GM06990 (cell line): ENCODE measurements around the gene KRTAP4-3.
"Not testable (repeated sequence)": the region's sequence is repeated elsewhere in the genome, so short reads cannot be mapped to it uniquely, and the experiment has no call there.

Experiments
- DNase-seq: peaks from one replicate; pipeline ENCODE4 v3.0.0-alpha.2; 2011; ENCODE audit not compliant: insufficient read length; ENCODE audit errors: extremely low read depth
- H3K27me3 ChIP-seq: replicated peaks from 2 replicates; pipeline ENCODE4 v1.6.0; 2011; ENCODE audit warnings: low read length; ENCODE audit not compliant: control insufficient read depth, insufficient read depth
- H3K36me3 ChIP-seq: 2 replicates; pipeline ENCODE4 v1.5.1; 2011; ENCODE audit warnings: low read length; ENCODE audit not compliant: control insufficient read depth, insufficient read depth
- H3K4me3 ChIP-seq: replicated peaks from 2 replicates; pipeline ENCODE4 v1.5.1; 2011; ENCODE audit warnings: low read depth, mild to moderate bottlenecking, control low read depth, low read length
- TF ChIP-seq, protein P1 (sequence below): IDR thresholded peaks from 2 replicates; pipeline ENCODE4 v1.5.1; 2011; ENCODE audit warnings: low read length, control low read depth, mild to moderate bottlenecking, inconsistent platforms; ENCODE audit not compliant: insufficient read depth, poor library complexity, severe bottlenecking

Gene KRTAP4-3

DNA sequence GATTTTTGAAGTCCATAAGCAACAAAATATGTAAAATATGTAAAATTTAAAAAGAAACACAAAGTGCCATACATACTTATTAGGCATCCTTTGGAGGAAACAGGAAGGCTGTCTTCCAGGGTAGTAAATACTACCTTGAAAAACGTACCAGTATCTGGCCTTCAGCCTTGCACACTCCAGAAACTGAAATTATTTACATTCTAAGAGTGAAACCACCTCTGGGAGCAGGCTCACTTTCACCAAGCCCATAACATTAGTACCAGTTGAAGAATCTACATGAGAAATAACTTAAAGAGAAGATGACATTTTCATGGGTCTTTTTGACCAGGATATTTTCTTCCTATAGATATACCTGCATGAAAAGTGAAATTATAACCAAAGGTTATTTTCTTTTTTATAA, 28.0 kb upstream of the KRTAP4-3 start:
- DNase-seq = no peak
- H3K36me3 ChIP-seq = no peaks in the 10 kb centered on the region
- H3K4me3 ChIP-seq = no peak overlapping the region
- H3K27me3 ChIP-seq = no peaks in the 10 kb centered on the region
- TF ChIP-seq, protein P1, sequence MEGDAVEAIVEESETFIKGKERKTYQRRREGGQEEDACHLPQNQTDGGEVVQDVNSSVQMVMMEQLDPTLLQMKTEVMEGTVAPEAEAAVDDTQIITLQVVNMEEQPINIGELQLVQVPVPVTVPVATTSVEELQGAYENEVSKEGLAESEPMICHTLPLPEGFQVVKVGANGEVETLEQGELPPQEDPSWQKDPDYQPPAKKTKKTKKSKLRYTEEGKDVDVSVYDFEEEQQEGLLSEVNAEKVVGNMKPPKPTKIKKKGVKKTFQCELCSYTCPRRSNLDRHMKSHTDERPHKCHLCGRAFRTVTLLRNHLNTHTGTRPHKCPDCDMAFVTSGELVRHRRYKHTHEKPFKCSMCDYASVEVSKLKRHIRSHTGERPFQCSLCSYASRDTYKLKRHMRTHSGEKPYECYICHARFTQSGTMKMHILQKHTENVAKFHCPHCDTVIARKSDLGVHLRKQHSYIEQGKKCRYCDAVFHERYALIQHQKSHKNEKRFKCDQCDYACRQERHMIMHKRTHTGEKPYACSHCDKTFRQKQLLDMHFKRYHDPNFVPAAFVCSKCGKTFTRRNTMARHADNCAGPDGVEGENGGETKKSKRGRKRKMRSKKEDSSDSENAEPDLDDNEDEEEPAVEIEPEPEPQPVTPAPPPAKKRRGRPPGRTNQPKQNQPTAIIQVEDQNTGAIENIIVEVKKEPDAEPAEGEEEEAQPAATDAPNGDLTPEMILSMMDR = no peak

DNA sequence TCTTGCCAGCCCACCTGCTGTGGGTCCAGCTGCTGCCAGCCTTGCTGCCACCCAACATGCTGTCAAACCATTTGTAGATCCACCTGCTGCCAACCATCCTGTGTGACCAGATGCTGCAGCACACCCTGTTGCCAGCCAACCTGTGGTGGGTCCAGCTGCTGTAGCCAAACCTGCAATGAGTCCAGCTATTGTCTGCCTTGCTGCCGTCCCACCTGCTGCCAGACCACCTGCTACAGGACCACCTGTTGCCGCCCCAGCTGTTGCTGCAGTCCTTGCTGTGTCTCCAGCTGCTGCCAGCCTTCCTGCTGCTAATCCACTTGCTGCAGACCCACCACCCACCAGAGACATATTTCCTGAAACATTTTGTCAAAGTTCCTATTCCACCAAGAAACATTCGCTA, 22.3 kb upstream of the KRTAP4-3 start:
- H3K4me3 ChIP-seq = no peak overlapping the region
- no peaks in the 10 kb centered on the region; the same call in 1 of the 2 replicates for H3K27me3 ChIP-seq
- DNase-seq = no peak
- H3K36me3 ChIP-seq = no peaks in the 10 kb centered on the region
- TF ChIP-seq, protein P1 = no peak

DNA sequence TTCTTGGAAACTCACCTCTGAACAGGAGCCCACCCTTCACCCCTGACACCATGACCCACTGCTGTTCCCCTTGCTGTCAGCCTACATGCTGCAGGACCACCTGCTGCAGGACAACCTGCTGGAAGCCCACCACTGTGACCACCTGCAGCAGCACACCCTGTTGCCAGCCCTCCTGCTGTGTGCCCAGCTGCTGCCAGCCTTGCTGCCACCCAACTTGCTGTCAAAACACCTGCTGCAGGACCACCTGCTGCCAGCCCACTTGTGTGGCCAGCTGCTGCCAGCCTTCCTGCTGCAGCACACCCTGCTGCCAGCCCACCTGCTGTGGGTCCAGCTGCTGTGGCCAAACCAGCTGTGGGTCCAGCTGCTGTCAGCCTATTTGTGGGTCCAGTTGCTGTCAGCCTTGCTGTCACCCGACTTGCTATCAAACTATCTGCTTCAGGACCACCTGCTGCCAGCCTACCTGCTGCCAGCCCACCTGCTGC, 21.9 kb upstream of the KRTAP4-3 start, which contains the start of gene KRTAP9-1:
Gene KRTAP9-1 (plus strand): TSS at position 51 of the 482 bp plus-strand sequence. CDS start 0 bp downstream, at position 51.
- H3K4me3 ChIP-seq, H3K36me3 ChIP-seq, H3K27me3 ChIP-seq, DNase-seq: not testable (repeated sequence)

DNA sequence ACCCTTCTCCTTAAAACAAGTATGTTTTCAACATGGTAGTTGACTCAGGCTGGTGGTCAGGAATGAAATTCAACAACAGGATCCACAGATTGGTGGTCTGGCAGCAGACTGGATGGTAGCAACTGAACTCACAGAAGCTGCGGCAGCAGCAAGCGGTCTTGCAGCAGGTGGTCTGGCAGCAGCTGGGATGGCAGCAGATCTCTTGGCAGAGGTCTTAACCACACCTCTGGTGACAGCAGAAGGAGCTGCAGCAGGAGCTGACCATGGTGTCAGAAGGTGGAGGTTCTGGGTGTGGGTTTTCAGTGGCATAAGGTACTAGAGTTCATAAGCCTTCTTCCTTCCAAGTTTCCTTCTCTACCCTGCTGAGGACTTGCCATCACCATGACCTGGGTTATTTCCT, 18.9 kb upstream of the KRTAP4-3 start:
- TF ChIP-seq, protein P1 = no peak
- no peak for DNase-seq
- H3K27me3 ChIP-seq = no peaks in the 10 kb centered on the region; the same call in 1 of the 2 replicates
- no peak overlapping the region for H3K4me3 ChIP-seq
- H3K36me3 ChIP-seq = no peaks in the 10 kb centered on the region

DNA sequence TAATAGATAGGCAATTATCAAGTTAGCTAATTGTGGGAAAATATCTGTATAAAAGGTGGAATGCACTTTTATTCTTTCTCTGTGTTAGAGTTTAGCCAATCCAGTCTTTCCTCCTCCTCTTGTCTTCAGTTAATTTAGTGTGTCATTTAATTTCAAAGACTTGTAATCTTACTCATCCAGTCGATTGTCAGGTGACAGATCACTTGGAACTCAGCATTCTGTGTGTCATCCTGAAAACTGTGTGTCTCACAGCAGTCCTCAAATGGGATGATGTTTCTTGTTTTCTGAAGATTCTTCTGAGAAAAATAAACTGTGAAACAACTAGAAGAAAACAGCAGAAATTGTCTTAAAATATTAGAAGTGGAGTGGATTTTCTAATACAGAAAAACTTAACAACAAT, 17.0 kb upstream of the KRTAP4-3 start:
- TF ChIP-seq, protein P1 = no peak
- Histone ChIP-seq H3K27me3 (no peaks in the 10 kb centered on the region; the same call in 1 of the 2 replicates), H3K4me3 (no peak overlapping the region), H3K36me3 (no peaks in the 10 kb centered on the region)
- no peak for DNase-seq

DNA sequence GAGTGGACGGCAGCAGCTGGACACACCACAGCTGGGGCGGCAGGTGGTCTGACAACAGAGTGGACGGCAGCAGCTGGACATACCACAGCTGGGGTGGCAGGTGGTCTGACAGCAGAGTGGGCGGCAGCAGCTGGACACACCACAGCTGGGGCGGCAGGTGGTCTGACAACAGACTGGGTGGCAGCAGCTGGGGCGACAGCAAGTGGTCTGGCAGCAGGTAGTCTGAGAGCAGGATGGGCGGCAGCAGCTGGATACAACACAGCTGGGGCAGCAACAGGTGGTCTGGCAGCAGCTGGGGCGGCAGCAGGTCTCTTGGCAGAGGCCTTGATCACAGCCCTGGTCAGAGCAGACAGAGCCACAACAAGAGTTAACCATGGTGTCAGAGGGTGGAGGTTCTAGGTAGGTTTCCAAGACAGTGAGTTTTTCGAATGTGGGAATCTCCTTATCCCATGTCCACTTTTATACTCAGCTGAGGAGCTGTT, 16.5 kb upstream of the KRTAP4-3 start, which contains the start of gene KRTAP4-1:
Gene KRTAP4-1 (minus strand): TSS at position 432 of the 482 bp plus-strand sequence. CDS start 57 bp downstream, at position 375.
- TF ChIP-seq, protein P1 = no peak

More for the DNA sequence above, 16.5 kb upstream of the KRTAP4-3 start, which contains the start of gene KRTAP4-1:
- Histone ChIP-seq H3K4me3 (no peak within 1 kb of the TSS), H3K36me3 (no peaks in the 10 kb centered on the region), H3K27me3 (no peaks in the 10 kb centered on the region; the same call in 1 of the 2 replicates)
- DNase-seq = no peak
